A549 (cell line): Measurements from ENCODE around the gene ACAT2. TPM values are rescaled to one million over a fixed set of nuclear protein-coding genes. Genes with fewer than 3 reads are reported as not detected.

Source experiments
- ATAC-seq, 2 experiments: fragments of 200-7000 bp in 1 of 2; fragments of >200 bp in 1 of 2; cut with Nextera tagmentation in 1 of 2; cut with Tn5 transposase in 1 of 2; 3 replicates each; pipeline versions ENCODE4 v1.8.0 to v1.9.1; 2018 to 2020; ENCODE audit warnings: mild to moderate bottlenecking in 1 of 2, moderate library complexity in 1 of 2
- CTCF ChIA-PET: fragments of 300-600 bp; sonication (Branson Sonifier 250); formaldehyde crosslinking; extraction: SDS; loops from one replicate; lab custom pipeline; 2021; ENCODE audit warnings: antibody characterized with exemption, inconsistent platforms; lab: Yijun Ruan, JAX
- POLR2A ChIA-PET: fragments of 350-600 bp; formaldehyde crosslinking; extraction: SDS; loops from one replicate; lab custom pipeline; 2021; ENCODE audit warnings: antibody characterized with exemption, inconsistent platforms; lab: Yijun Ruan, JAX
- DNase-seq, 2 experiments: peaks; one replicate each; pipeline versions ENCODE4 v3.0.0 to v3.0.0-alpha.2; 2011 to 2016; ENCODE audit warnings: low read depth in 1 of 2, low spot score in 1 of 2
- FAIRE-seq: peaks from 2 replicates; lab custom pipeline; 2011; peaks lifted over from hg19 to GRCh38; lab: Jason Lieb, UNC
- H3K27ac ChIP-seq, 2 experiments: fragments of >200 bp; sonication (Bioruptor Twin); formaldehyde crosslinking; 3 replicates each; pipeline ENCODE4 v1.5.1; 2016 to 2017
- H3K4me1 ChIP-seq: fragments of >200 bp; sonication (Bioruptor Twin); formaldehyde crosslinking; 3 replicates; pipeline ENCODE4 v1.6.1; 2016
- H3K4me2 ChIP-seq: fragments of >200 bp; sonication (Bioruptor Twin); formaldehyde crosslinking; 3 replicates; pipeline ENCODE4 v1.6.1; 2016
- H3K4me3 ChIP-seq: fragments of >200 bp; sonication (Bioruptor Twin); formaldehyde crosslinking; 3 replicates; pipeline ENCODE4 v1.5.1; 2016
- H3K9me3 ChIP-seq: fragments of >200 bp; sonication (Bioruptor Twin); formaldehyde crosslinking; 3 replicates; pipeline ENCODE4 v1.6.1; 2016
- BHLHE40 ChIP-seq: IDR thresholded peaks from 2 replicates; pipeline ENCODE4 v1.6.1; 2012; ENCODE audit warnings: low read depth, low read length, inconsistent platforms
- CBX2 ChIP-seq: fragments of 200-600 bp; sonication (generic); IDR thresholded peaks from 2 replicates; pipeline ENCODE4 v1.6.1; 2016; ENCODE audit warnings: low read depth, mild to moderate bottlenecking, borderline replicate concordance
- CBX8 ChIP-seq: fragments of 200-600 bp; sonication (generic); IDR thresholded peaks from 2 replicates; pipeline ENCODE4 v1.6.1; 2016
- CHD4 ChIP-seq: fragments of 200-600 bp; sonication (generic); IDR thresholded peaks from 2 replicates; pipeline ENCODE4 v1.6.1; 2016; ENCODE audit warnings: antibody characterized with exemption, mild to moderate bottlenecking, borderline replicate concordance
- EHF ChIP-seq: fragments of 250-450 bp; sonication (Bioruptor Pico); IDR thresholded peaks from 2 replicates; pipeline ENCODE4 v1.5.0; 2020; ENCODE audit warnings: mild to moderate bottlenecking
- EHMT2 ChIP-seq: fragments of 200-600 bp; sonication (generic); IDR thresholded peaks from 2 replicates; pipeline ENCODE4 v1.6.1; 2016; ENCODE audit warnings: antibody characterized with exemption, low read depth, mild to moderate bottlenecking, moderate library complexity
- ESRRA ChIP-seq: fragments of 150-350 bp; IDR thresholded peaks from 2 replicates; pipeline ENCODE4 v1.6.1; 2014; ENCODE audit warnings: mild to moderate bottlenecking, low read length, borderline replicate concordance
- FOSB ChIP-seq: fragments of 250-450 bp; sonication (Bioruptor Pico); IDR thresholded peaks from 2 replicates; pipeline ENCODE4 v1.5.0; 2020; ENCODE audit warnings: mild to moderate bottlenecking, moderate library complexity
- FOSL2 ChIP-seq, 2 experiments: fragments of 450-650 bp in 1 of 2; fragments of >200 bp in 1 of 2; sonication (Bioruptor Twin) in 1 of 2; formaldehyde crosslinking; IDR thresholded peaks; 2 replicates each; pipeline versions ENCODE4 v1.5.0 to v1.6.1; 2016 to 2020; ENCODE audit warnings: mild to moderate bottlenecking in 1 of 2, moderate library complexity in 1 of 2
- FOXS1 ChIP-seq: fragments of 250-450 bp; sonication (Bioruptor Pico); IDR thresholded peaks from 2 replicates; pipeline ENCODE4 v1.5.0; 2020; ENCODE audit warnings: mild to moderate bottlenecking, moderate library complexity
- GATA3 ChIP-seq: IDR thresholded peaks from 2 replicates; pipeline ENCODE4 v1.6.1; 2012; ENCODE audit warnings: borderline replicate concordance
- HDAC2 ChIP-seq: fragments of 200-600 bp; sonication (generic); IDR thresholded peaks from 2 replicates; pipeline ENCODE4 v1.6.1; 2016
- HOXA7 ChIP-seq: fragments of 250-450 bp; sonication (Bioruptor Pico); IDR thresholded peaks from 2 replicates; pipeline ENCODE4 v1.5.0; 2020; ENCODE audit warnings: mild to moderate bottlenecking, moderate library complexity
- HOXB13 ChIP-seq: fragments of 250-450 bp; sonication (Bioruptor Pico); IDR thresholded peaks from 2 replicates; pipeline ENCODE4 v1.5.0; 2020; ENCODE audit warnings: low read depth, mild to moderate bottlenecking, moderate library complexity
- JUN ChIP-seq, 2 experiments: fragments of >200 bp; sonication (Bioruptor Twin); formaldehyde crosslinking; IDR thresholded peaks; 2 replicates in 1 of 2; 3 replicates in 1 of 2; pipeline ENCODE4 v1.6.1; 2016 to 2017
- KDM1A ChIP-seq: fragments of 200-600 bp; sonication (generic); IDR thresholded peaks from 2 replicates; pipeline ENCODE4 v1.6.1; 2016; ENCODE audit warnings: low read depth, mild to moderate bottlenecking
- KDM5A ChIP-seq: fragments of 200-600 bp; sonication (generic); IDR thresholded peaks from 2 replicates; pipeline ENCODE4 v1.6.1; 2016; ENCODE audit warnings: antibody characterized with exemption, mild to moderate bottlenecking
- NR3C1 ChIP-seq: fragments of >200 bp; sonication (Bioruptor Twin); formaldehyde crosslinking; IDR thresholded peaks from 3 replicates; pipeline ENCODE4 v1.6.1; 2017
- POLR2A ChIP-seq: IDR thresholded peaks from 2 replicates; pipeline ENCODE4 v1.6.1; 2012; ENCODE audit warnings: mild to moderate bottlenecking, low read length
- RAD21 ChIP-seq, 2 experiments: fragments of >200 bp in 1 of 2; sonication (Bioruptor Twin) in 1 of 2; formaldehyde crosslinking in 1 of 2; IDR thresholded peaks in 1 of 2; conservative IDR thresholded peaks in 1 of 2; 2 replicates in 1 of 2; 3 replicates in 1 of 2; pipeline ENCODE4 v1.6.1; 2012 to 2018; ENCODE audit warnings: inconsistent platforms in 1 of 2
- TP53 ChIP-seq: fragments of 250-450 bp; sonication (Bioruptor Pico); IDR thresholded peaks from 2 replicates; pipeline ENCODE4 v1.5.0; 2021; ENCODE audit warnings: mild to moderate bottlenecking, moderate library complexity
- ZNF302 ChIP-seq: fragments of 250-450 bp; sonication (Bioruptor Pico); IDR thresholded peaks from 2 replicates; pipeline ENCODE4 v1.9.0; 2021; ENCODE audit warnings: inconsistent platforms, mild to moderate bottlenecking, moderate library complexity
- WGBS: methylation state at CpG from one replicate; pipeline ENCODE4 v1.1.6; 2017; ENCODE audit errors: missing lambda C conversion rate; 5-methylcytosine and 5-hydroxymethylcytosine counted together
- polyA plus RNA-seq, 4 experiments: library from polyadenylated mRNA; depleted of rRNA in 3 of 4; stranded (reverse); fragments of >200 nt; fragmentation: RNase III in 1 of 4; extraction: RNeasy Plus Mini Kit Qiagen cat#74134 plus additional on column Dnase treatment in 1 of 4; gene quantifications; 2 replicates in 3 of 4; 3 replicates in 1 of 4; pipeline ENCODE4 v1.2.3, GENCODE V29; 2011 to 2017
- TF ChIP-seq, protein P1 (sequence below): fragments of 200-600 bp; sonication (generic); IDR thresholded peaks from 2 replicates; pipeline ENCODE4 v1.6.1; 2016; ENCODE audit warnings: antibody characterized with exemption, mild to moderate bottlenecking, moderate library complexity
- TF ChIP-seq, protein P2 (sequence below): IDR thresholded peaks from 2 replicates; pipeline ENCODE4 v1.6.1; 2012
- TF ChIP-seq, protein P3 (sequence below): fragments of >200 bp; sonication (Bioruptor Twin); formaldehyde crosslinking; IDR thresholded peaks from 3 replicates; pipeline ENCODE4 v1.5.1; 2016
- TF ChIP-seq, protein P4 (sequence below): fragments of >200 bp; sonication (Bioruptor Twin); formaldehyde crosslinking; IDR thresholded peaks from 3 replicates; pipeline ENCODE4 v1.6.1; 2016
- TF ChIP-seq, protein P5 (sequence below): fragments of >200 bp; sonication (Bioruptor Twin); formaldehyde crosslinking; IDR thresholded peaks from 2 replicates; pipeline ENCODE4 v1.6.1; 2016
- TF ChIP-seq, protein P6 (sequence below): fragments of 250-450 bp; sonication (Bioruptor Pico); IDR thresholded peaks from 2 replicates; pipeline ENCODE4 v1.5.0; 2020; ENCODE audit warnings: low read depth, mild to moderate bottlenecking, moderate library complexity
- TF ChIP-seq, protein P7 (sequence below): IDR thresholded peaks from 2 replicates; pipeline ENCODE4 v1.6.1; 2012; ENCODE audit warnings: low read depth, borderline replicate concordance

The ACAT2 gene
- polyA plus RNA-seq, 2 of the 4 experiments (the other 2 are of a cell fraction) = 44.7 to 45.5 TPM

DNA sequence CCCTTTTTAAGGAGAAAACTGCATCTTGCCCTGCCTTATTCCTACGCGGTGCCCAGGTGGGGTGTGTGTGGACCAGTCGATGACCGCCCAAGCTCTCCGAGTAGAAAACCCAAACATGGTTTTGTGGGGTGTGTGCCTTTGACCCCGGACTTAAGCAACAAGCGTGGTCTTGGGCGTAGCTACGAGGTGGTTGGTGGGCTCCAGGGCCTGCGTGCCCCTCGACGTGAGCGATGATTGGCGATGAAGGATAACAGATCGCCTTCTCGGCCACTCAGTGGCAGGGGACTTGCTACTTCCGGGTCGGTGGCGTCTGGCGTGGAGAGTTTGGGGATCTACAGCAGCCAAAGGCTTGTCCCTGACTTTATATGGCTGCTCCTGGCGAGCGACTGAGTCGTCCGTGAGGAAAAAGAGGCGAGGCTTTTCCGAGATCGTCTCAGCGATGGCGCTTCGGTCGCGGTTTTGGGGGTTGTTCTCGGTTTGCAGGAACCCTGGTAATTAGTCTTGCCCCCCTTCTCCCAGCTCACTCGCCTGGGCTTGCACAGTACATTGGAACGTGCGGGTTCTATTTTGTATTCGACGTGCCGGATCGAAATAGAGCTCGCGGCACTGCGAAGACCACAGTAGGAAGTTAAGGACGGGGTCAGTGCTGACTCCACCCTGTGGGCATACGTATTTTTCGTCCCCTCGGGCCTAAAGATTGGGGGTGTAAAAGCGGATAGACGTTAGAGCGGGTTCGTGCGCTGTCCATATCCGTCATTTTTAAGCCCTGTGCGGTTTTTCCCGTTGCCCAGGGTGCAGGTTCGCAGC lies 28.5 kb downstream of the ACAT2 start, which contains the start of gene MRPL18:
TSS of gene MRPL18 (plus strand) at position 319 of the 807 bp plus-strand sequence. CDS start at position 440, 121 bp downstream.
- H3K4me1 ChIP-seq = peaks cover 42% of the 10 kb centered on the region
- ChIA-PET CTCF (interaction anchor here (1.2 to 1.3 kb wide), 2 partner anchors 16 to 100 kb away, joined by 4 read pairs; no protein-coding TSS in a partner anchor), POLR2A (interaction anchor here (0.8 to 2.9 kb wide), 9 partner anchors 11 to 98 kb away, joined by 3 to 15 read pairs (median 5); partner anchors contain the start of genes ACAT2, SOD2 and WTAP)
- peak within 1 kb of the TSS; percentile 92 for H3K4me3 ChIP-seq
- no peak for FAIRE-seq
- peak within 1 kb of the TSS; percentile 95 to 99 for H3K27ac ChIP-seq
- H3K9me3 ChIP-seq = no peaks in the 10 kb centered on the region
- ATAC-seq = peak; percentile 93 to 94
- 1% methylated on average over 33 of the region's 56 CpGs for WGBS
- peak; percentile 81 to 98 for DNase-seq
- peak within 1 kb of the TSS; percentile 96 for H3K4me2 ChIP-seq
- TF ChIP-seq, protein P1, sequence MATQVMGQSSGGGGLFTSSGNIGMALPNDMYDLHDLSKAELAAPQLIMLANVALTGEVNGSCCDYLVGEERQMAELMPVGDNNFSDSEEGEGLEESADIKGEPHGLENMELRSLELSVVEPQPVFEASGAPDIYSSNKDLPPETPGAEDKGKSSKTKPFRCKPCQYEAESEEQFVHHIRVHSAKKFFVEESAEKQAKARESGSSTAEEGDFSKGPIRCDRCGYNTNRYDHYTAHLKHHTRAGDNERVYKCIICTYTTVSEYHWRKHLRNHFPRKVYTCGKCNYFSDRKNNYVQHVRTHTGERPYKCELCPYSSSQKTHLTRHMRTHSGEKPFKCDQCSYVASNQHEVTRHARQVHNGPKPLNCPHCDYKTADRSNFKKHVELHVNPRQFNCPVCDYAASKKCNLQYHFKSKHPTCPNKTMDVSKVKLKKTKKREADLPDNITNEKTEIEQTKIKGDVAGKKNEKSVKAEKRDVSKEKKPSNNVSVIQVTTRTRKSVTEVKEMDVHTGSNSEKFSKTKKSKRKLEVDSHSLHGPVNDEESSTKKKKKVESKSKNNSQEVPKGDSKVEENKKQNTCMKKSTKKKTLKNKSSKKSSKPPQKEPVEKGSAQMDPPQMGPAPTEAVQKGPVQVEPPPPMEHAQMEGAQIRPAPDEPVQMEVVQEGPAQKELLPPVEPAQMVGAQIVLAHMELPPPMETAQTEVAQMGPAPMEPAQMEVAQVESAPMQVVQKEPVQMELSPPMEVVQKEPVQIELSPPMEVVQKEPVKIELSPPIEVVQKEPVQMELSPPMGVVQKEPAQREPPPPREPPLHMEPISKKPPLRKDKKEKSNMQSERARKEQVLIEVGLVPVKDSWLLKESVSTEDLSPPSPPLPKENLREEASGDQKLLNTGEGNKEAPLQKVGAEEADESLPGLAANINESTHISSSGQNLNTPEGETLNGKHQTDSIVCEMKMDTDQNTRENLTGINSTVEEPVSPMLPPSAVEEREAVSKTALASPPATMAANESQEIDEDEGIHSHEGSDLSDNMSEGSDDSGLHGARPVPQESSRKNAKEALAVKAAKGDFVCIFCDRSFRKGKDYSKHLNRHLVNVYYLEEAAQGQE = no peak
- no peak for TF ChIP-seq FOXS1 (CRISPR knock-in tag)
- no peak for TF ChIP-seq CBX2
- TF ChIP-seq CHD4 = no peak
- no peak for TF ChIP-seq TP53 (CRISPR knock-in tag)
- TF ChIP-seq RAD21 (conservative IDR thresholded peaks at IDR 0.05 in 1 of 2, IDR thresholded peaks at IDR 0.05 in 1 of 2) = no peak
- no peak for TF ChIP-seq HOXA7 (CRISPR knock-in tag)
- TF ChIP-seq, protein P2, sequence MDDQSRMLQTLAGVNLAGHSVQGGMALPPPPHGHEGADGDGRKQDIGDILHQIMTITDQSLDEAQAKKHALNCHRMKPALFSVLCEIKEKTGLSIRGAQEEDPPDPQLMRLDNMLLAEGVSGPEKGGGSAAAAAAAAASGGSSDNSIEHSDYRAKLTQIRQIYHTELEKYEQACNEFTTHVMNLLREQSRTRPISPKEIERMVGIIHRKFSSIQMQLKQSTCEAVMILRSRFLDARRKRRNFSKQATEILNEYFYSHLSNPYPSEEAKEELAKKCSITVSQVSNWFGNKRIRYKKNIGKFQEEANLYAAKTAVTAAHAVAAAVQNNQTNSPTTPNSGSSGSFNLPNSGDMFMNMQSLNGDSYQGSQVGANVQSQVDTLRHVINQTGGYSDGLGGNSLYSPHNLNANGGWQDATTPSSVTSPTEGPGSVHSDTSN = peak; percentile 89
- no peak for TF ChIP-seq BHLHE40
- TF ChIP-seq, protein P3, sequence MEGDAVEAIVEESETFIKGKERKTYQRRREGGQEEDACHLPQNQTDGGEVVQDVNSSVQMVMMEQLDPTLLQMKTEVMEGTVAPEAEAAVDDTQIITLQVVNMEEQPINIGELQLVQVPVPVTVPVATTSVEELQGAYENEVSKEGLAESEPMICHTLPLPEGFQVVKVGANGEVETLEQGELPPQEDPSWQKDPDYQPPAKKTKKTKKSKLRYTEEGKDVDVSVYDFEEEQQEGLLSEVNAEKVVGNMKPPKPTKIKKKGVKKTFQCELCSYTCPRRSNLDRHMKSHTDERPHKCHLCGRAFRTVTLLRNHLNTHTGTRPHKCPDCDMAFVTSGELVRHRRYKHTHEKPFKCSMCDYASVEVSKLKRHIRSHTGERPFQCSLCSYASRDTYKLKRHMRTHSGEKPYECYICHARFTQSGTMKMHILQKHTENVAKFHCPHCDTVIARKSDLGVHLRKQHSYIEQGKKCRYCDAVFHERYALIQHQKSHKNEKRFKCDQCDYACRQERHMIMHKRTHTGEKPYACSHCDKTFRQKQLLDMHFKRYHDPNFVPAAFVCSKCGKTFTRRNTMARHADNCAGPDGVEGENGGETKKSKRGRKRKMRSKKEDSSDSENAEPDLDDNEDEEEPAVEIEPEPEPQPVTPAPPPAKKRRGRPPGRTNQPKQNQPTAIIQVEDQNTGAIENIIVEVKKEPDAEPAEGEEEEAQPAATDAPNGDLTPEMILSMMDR = no peak
- 0 out of 5 replicates have a peak, but pooled peaks of 1 of the 2 experiments have one; percentile 31 for TF ChIP-seq JUN (IDR thresholded peaks at IDR 0.05)
- no peak for TF ChIP-seq KDM1A
- TF ChIP-seq, protein P4, sequence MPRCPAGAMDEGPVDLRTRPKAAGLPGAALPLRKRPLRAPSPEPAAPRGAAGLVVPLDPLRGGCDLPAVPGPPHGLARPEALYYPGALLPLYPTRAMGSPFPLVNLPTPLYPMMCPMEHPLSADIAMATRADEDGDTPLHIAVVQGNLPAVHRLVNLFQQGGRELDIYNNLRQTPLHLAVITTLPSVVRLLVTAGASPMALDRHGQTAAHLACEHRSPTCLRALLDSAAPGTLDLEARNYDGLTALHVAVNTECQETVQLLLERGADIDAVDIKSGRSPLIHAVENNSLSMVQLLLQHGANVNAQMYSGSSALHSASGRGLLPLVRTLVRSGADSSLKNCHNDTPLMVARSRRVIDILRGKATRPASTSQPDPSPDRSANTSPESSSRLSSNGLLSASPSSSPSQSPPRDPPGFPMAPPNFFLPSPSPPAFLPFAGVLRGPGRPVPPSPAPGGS = peak; percentile 29; the same call in 1 of the 3 replicates
- no peak for TF ChIP-seq ESRRA
- TF ChIP-seq, protein P5, sequence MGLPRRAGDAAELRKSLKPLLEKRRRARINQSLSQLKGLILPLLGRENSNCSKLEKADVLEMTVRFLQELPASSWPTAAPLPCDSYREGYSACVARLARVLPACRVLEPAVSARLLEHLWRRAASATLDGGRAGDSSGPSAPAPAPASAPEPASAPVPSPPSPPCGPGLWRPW = no peak
- TF ChIP-seq GATA3 = no peak
- no peak for TF ChIP-seq HDAC2
- TF ChIP-seq, protein P6, sequence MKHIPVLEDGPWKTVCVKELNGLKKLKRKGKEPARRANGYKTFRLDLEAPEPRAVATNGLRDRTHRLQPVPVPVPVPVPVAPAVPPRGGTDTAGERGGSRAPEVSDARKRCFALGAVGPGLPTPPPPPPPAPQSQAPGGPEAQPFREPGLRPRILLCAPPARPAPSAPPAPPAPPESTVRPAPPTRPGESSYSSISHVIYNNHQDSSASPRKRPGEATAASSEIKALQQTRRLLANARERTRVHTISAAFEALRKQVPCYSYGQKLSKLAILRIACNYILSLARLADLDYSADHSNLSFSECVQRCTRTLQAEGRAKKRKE (CRISPR knock-in tag) = no peak
- TF ChIP-seq FOSL2 (IDR thresholded peaks at IDR 0.05) = no peak
- no peak for TF ChIP-seq FOSL2 (CRISPR knock-in tag; IDR thresholded peaks at IDR 0.05)
- TF ChIP-seq HOXB13 (CRISPR knock-in tag) = no peak
- peak; percentile 44 for TF ChIP-seq POLR2A
- TF ChIP-seq, protein P7, sequence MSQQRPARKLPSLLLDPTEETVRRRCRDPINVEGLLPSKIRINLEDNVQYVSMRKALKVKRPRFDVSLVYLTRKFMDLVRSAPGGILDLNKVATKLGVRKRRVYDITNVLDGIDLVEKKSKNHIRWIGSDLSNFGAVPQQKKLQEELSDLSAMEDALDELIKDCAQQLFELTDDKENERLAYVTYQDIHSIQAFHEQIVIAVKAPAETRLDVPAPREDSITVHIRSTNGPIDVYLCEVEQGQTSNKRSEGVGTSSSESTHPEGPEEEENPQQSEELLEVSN = no peak
- TF ChIP-seq ZNF302 = no peak
- no peak for TF ChIP-seq NR3C1
- TF ChIP-seq KDM5A = peak; percentile 61
- no peak for TF ChIP-seq EHMT2
- no peak for TF ChIP-seq CBX8
- no peak for TF ChIP-seq FOSB (CRISPR knock-in tag)
- no peak for TF ChIP-seq EHF
